Thyroid gland (tissue), 4 donors: Measurements from ENCODE around the gene CAPRIN2.

Experiments used
- POLR2A ChIP-seq, 2 donors: fragments of 450-650 bp; IDR thresholded peaks; one replicate each; pipeline ENCODE4 v1.6.1; 2017; ENCODE audit warnings: antibody characterized with exemption in 2 of 2, mild to moderate bottlenecking in 2 of 2, moderate library complexity in 1 of 2
- TF ChIP-seq, protein P1 (sequence below), 6 experiments: fragments of 200-600 bp in 3 of 6; fragments of 450-650 bp in 3 of 6; sonication (generic) in 3 of 6; IDR thresholded peaks; one replicate each; pipeline ENCODE4 v1.5.1; 2016 to 2019; ENCODE audit warnings: antibody characterized with exemption in 6 of 6, mild to moderate bottlenecking in 2 of 6, inconsistent platforms in 1 of 6, moderate library complexity in 1 of 6

DNA sequence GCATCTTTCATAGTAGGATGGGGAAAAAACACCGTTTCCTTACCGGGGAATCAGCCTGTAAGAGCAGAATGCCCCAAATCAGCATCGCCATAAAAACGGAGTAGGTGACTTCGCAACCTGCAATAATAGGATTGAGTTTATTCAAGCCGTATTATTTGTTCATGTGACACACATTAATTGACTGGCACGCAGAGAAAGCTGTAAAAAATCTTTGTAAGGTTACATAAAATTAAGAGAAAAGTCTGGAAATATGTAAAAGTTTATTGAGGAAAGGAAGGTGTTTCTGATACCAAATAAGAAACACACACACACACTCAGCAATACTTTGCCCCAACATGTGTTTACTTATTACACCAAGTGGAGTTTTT, 628 bp upstream of the CAPRIN2 start:
- TF ChIP-seq, protein P1, sequence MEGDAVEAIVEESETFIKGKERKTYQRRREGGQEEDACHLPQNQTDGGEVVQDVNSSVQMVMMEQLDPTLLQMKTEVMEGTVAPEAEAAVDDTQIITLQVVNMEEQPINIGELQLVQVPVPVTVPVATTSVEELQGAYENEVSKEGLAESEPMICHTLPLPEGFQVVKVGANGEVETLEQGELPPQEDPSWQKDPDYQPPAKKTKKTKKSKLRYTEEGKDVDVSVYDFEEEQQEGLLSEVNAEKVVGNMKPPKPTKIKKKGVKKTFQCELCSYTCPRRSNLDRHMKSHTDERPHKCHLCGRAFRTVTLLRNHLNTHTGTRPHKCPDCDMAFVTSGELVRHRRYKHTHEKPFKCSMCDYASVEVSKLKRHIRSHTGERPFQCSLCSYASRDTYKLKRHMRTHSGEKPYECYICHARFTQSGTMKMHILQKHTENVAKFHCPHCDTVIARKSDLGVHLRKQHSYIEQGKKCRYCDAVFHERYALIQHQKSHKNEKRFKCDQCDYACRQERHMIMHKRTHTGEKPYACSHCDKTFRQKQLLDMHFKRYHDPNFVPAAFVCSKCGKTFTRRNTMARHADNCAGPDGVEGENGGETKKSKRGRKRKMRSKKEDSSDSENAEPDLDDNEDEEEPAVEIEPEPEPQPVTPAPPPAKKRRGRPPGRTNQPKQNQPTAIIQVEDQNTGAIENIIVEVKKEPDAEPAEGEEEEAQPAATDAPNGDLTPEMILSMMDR (IDR thresholded peaks at IDR 0.05) = no peak
- no peak for TF ChIP-seq POLR2A (IDR thresholded peaks at IDR 0.05)
